ENCODE data around the gene MVB12B. TPM values are rescaled to one million over a fixed set of nuclear protein-coding genes. Genes with fewer than 3 reads are reported as not detected.

Gene MVB12B
- total and polyA plus RNA-seq, 2 of the 8 experiments (the other 6 are each of a cell fraction or from before 2014, with no cell fraction given) = 2.6 to 5.0 TPM

DNA sequence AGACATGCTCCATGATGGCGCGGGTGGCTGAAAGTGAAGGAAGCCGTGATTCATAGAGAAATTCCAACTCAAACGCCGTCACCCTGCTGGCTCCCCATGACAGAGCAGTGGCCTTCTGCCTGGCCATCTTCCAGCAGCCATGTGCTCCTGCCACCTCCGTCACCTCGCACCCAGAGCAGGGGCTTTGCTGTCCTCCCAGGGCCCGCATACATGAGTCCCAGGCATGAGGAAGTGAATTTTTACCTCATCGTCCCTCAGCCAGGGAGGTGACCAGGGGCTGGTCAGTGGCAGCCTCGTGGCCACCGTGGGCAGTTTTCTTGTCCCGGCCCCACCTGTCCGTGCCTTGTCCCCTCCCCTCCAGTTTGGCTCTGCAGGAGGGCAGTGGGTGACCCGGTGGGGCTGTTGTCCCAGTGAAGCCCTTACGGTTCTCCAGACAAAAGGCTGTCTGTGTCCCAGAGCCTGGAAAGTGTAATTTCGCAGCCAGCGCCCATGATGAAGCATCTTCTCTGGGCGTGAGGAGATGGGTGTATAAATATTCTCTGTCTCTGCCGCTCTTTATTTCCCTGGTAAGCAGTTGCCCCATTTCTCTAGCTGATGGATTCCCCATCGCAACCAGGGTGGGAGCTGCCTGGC, 163.1 kb downstream of the MVB12B start:
- no peak overlapping the region for H4K91ac ChIP-seq (replicated peaks; ENCODE audit: insufficient read length, low read length)
- H3K9ac ChIP-seq (replicated peaks in 1 of 4; ENCODE audit: extremely low read depth in 1 of 4, low read depth in 3 of 4, low read length in 3 of 4) = no peak overlapping the region
- DNase-seq (ENCODE audit: low read depth in 1 of 2, low spot score in 2 of 2) (no peak), FAIRE-seq (no peak)
- no peaks in the 10 kb centered on the region for H3K23me2 ChIP-seq (ENCODE audit: low read depth, low read length)
- H4K20me1 ChIP-seq (replicated peaks in 1 of 2; ENCODE audit: control insufficient read depth in 1 of 2, insufficient read depth in 2 of 2, low read length in 2 of 2) = no peaks in the 10 kb centered on the region
- H4K8ac ChIP-seq (ENCODE audit: extremely low read depth, insufficient read depth, low read length) = no peak overlapping the region
- H3K36me3 ChIP-seq (ENCODE audit: control insufficient read depth in 2 of 4, insufficient read depth in 4 of 4, low read length in 3 of 4) = no peaks in the 10 kb centered on the region
- no peaks in the 10 kb centered on the region for H3K79me1 ChIP-seq (ENCODE audit: low read depth, low read length)
- H3K4me2 ChIP-seq (ENCODE audit: insufficient read depth in 1 of 2, low read depth in 2 of 2, low read length in 2 of 2) = no peak overlapping the region
- ChIA-PET POLR2A (ENCODE audit: partially characterized antibody) (no interaction called here), CTCF (ENCODE audit: partially characterized antibody) (interaction anchor here (1.4 to 3.7 kb wide), 8 partner anchors 11 to 190 kb away, joined by 3 to 31 read pairs (median 12); no protein-coding TSS in a partner anchor)
- H3K79me2 ChIP-seq (ENCODE audit: control insufficient read depth in 1 of 2, insufficient read depth in 2 of 2, low read length in 2 of 2) = no peaks in the 10 kb centered on the region
- no peak overlapping the region for H2BK120ac ChIP-seq (replicated peaks; ENCODE audit: low read depth, low read length)
- H3K18ac ChIP-seq (ENCODE audit: extremely low read depth, low read length) = no peak overlapping the region; the same call in 1 of the 2 replicates
- H3K4me3 ChIP-seq (ENCODE audit: extremely low read depth in 1 of 4, insufficient read depth in 2 of 4, low read depth in 3 of 4, low read length in 4 of 4) = no peak overlapping the region
- H3K27ac ChIP-seq (ENCODE audit: low read depth, low read length) = no peak overlapping the region
- H2BK15ac ChIP-seq (ENCODE audit: low read length) = no peak overlapping the region
- no peaks in the 10 kb centered on the region for H3K27me3 ChIP-seq (replicated peaks in 1 of 4; ENCODE audit: control insufficient read depth in 3 of 4, extremely low read depth in 1 of 4, insufficient read depth in 3 of 4, low read length in 3 of 4)
- no peak overlapping the region for H3K14ac ChIP-seq (ENCODE audit: insufficient read length)
- WGBS, 2 experiments (ENCODE audit: extremely low coverage in 1 of 2, insufficient coverage in 1 of 2, insufficient read length in 1 of 2, insufficient replicate concordance in 2 of 2, low coverage in 1 of 2, low lambda C conversion rate in 2 of 2, missing lambda C conversion rate in 1 of 2) = 87% methylated on average over 19 of the region's 20 CpGs; no CpG with 5 or more reads in 1 of the 2 experiments
- TF ChIP-seq SP1 (IDR thresholded peaks at IDR 0.05; ENCODE audit: low read depth, low read length) = no peak
- H3K23ac ChIP-seq (ENCODE audit: insufficient read length) = no peak overlapping the region
- no peak overlapping the region for H3K4ac ChIP-seq (replicated peaks; ENCODE audit: insufficient read length, low read depth, low read length)
- H2AK5ac ChIP-seq (ENCODE audit: low read depth, low read length) = no peak overlapping the region
- no peak overlapping the region for H2BK20ac ChIP-seq (ENCODE audit: low read length)
- H4K5ac ChIP-seq (ENCODE audit: insufficient read length, low read depth, low read length) = no peak overlapping the region
- no peaks in the 10 kb centered on the region for H3K9me3 ChIP-seq (ENCODE audit: insufficient read depth in 2 of 2, low read depth in 1 of 2, low read length in 1 of 2)
- H2AFZ ChIP-seq (ENCODE audit: low read length) = no peak overlapping the region
- no peak overlapping the region for H2BK12ac ChIP-seq (ENCODE audit: low read depth, low read length)
- H3K56ac ChIP-seq (replicated peaks; ENCODE audit: insufficient read length, low read depth, low read length) = no peak overlapping the region
- H2BK5ac ChIP-seq (ENCODE audit: low read depth, low read length) = no peak overlapping the region
- no peaks in the 10 kb centered on the region; a peak in 1 of 7 replicates for H3K4me1 ChIP-seq (replicated peaks in 1 of 4; ENCODE audit: control insufficient read depth in 3 of 4, insufficient read depth in 4 of 4, low read length in 3 of 4)
